ENCODE results near the gene TNFSF11. TPM values are rescaled to one million over a fixed set of nuclear protein-coding genes. Genes with fewer than 3 reads are reported as not detected.

Gene TNFSF11
- total and polyA plus RNA-seq, 2 of the 4 experiments (the other 2 are of a cell fraction), result not detected

- H3K14ac ChIP-seq (replicated peaks; ENCODE audit: low read depth, low read length), result no peak overlapping the region
- no peak overlapping the region for H2BK20ac ChIP-seq (ENCODE audit: low read depth, low read length)
- H4K8ac ChIP-seq (ENCODE audit: low read depth in 2 of 2, low read length in 2 of 2), result no peak overlapping the region
- H2BK15ac ChIP-seq (ENCODE audit: low read depth, low read length), result no peak overlapping the region
- H3K23ac ChIP-seq (ENCODE audit: low read depth, low read length), result no peak overlapping the region
- intact Hi-C loops (cut with micrococcal nuclease) (no loop called here), dilution Hi-C loops (cut with HindIII; ENCODE audit: low sequenced_read_pairs, unreplicated experiment) (no loop called here), in situ Hi-C loops (cut with MboI; ENCODE audit: low sequenced_read_pairs) (no loop called here)
- no peak for DNase-seq
- no peaks in the 10 kb centered on the region for H3K4me1 ChIP-seq (ENCODE audit: control insufficient read depth, insufficient read depth, low read length)
- no TSS peak for BruUV-seq (replicated peaks)
- ATAC-seq (ENCODE audit: low read depth), result no peak
- ChIA-PET CTCF (no interaction called here), POLR2A (ENCODE audit: unreplicated experiment) (no interaction called here)
- H4K91ac ChIP-seq (ENCODE audit: insufficient read depth, low read depth, low read length), result no peak overlapping the region
- no peak overlapping the region for H2BK120ac ChIP-seq (ENCODE audit: low read depth, low read length)
- no peak overlapping the region for H3K4ac ChIP-seq (ENCODE audit: low read depth, low read length)
- no peak overlapping the region for H2AFZ ChIP-seq (replicated peaks; ENCODE audit: low read length, poor library complexity)
- H3K4me2 ChIP-seq (ENCODE audit: low read depth, low read length), result no peak overlapping the region
- H3K27me3 ChIP-seq (ENCODE audit: control insufficient read depth, insufficient read depth, low read length), result peaks cover 15% of the 10 kb centered on the region
- H3K18ac ChIP-seq (ENCODE audit: low read depth, low read length), result no peak overlapping the region
- H3K27ac ChIP-seq (ENCODE audit: insufficient read depth, low read length), result no peak overlapping the region
- no peaks in the 10 kb centered on the region for H3K9me3 ChIP-seq (ENCODE audit: control insufficient read depth, insufficient read depth, low read length)
- no peak overlapping the region for H4K5ac ChIP-seq (ENCODE audit: low read depth, low read length)
- TF ChIP-seq MAZ (IDR thresholded peaks at IDR 0.05; ENCODE audit: borderline replicate concordance, low read depth, low read length), result no peak
- TF ChIP-seq MXI1 (IDR thresholded peaks at IDR 0.05; ENCODE audit: borderline replicate concordance, low read depth, low read length), result no peak
- H2AK5ac ChIP-seq (ENCODE audit: low read depth, low read length), result no peak overlapping the region
- no peak overlapping the region for H2AK9ac ChIP-seq (replicated peaks; ENCODE audit: low read depth, low read length, poor library complexity)
- no peaks in the 10 kb centered on the region for H4K20me1 ChIP-seq (ENCODE audit: insufficient read depth, low read length)
- H3K56ac ChIP-seq (ENCODE audit: extremely low read depth, insufficient read depth, low read length), result no peak overlapping the region
- WGBS, 2 experiments (ENCODE audit: extremely low coverage in 2 of 2, insufficient read length in 1 of 2), result no CpG with 5 or more reads among the region's 2 CpGs
- no peaks in the 10 kb centered on the region for H3K36me3 ChIP-seq (ENCODE audit: control insufficient read depth, insufficient read depth, low read length)
- H2BK5ac ChIP-seq (ENCODE audit: low read depth, low read length, poor library complexity, severe bottlenecking), result no peak overlapping the region
- no peak overlapping the region for H3K9ac ChIP-seq (ENCODE audit: low read depth, low read length)
- H3K79me1 ChIP-seq (ENCODE audit: low read depth in 1 of 2, low read length in 2 of 2), result no peaks in the 10 kb centered on the region
- H3K9me1 ChIP-seq (ENCODE audit: insufficient read depth, low read length), result no peaks in the 10 kb centered on the region; the same call in 1 of the 2 replicates
- no peak overlapping the region for H3K4me3 ChIP-seq (ENCODE audit: insufficient read depth, low read depth, low read length)
Observed at GRCh38 chr13:42607546-42607945, 33.6 kb downstream of the TNFSF11 start.

Measured in IMR-90 (cell line).